AG10803 (cell line): Measurements from ENCODE around the gene GPATCH1.
"Not testable (repeated sequence)": the region's sequence is repeated elsewhere in the genome, so short reads cannot be mapped to it uniquely, and the experiment has no call there.

Experiments used
- DNase-seq: peaks from one replicate; pipeline ENCODE4 v3.0.0; 2010; ENCODE audit warnings: low read depth
- H3K4me3 ChIP-seq: 2 replicates; pipeline ENCODE4 v1.5.1; 2011; ENCODE audit warnings: mild to moderate bottlenecking, low read length, control low read depth
- TF ChIP-seq, protein P1 (sequence below): conservative IDR thresholded peaks from 2 replicates; pipeline ENCODE4 v1.5.1; 2011; ENCODE audit warnings: mild to moderate bottlenecking, low read length, control low read depth, inconsistent platforms

Gene GPATCH1

DNA sequence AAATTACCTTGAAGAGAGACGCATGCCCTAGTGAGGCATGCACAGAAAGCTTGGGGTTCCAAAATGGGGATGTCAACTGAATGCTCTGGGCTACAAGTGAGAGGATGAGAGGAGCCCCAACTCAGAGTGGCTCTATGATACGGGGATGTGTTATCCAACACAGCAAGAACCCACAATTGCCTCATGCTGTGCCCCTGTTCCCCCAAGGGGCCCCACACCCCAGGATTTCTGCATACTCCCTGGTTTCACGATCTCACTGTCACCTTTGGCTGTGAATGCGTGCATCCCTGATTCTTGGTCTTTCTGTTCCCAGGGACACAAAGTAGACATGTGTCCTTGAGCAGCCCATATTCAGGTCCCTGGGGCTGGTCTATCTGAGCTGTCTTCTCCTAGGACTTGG, 80.2 kb downstream of the GPATCH1 start:
- DNase-seq = no peak
- no peak overlapping the region for H3K4me3 ChIP-seq
- TF ChIP-seq, protein P1, sequence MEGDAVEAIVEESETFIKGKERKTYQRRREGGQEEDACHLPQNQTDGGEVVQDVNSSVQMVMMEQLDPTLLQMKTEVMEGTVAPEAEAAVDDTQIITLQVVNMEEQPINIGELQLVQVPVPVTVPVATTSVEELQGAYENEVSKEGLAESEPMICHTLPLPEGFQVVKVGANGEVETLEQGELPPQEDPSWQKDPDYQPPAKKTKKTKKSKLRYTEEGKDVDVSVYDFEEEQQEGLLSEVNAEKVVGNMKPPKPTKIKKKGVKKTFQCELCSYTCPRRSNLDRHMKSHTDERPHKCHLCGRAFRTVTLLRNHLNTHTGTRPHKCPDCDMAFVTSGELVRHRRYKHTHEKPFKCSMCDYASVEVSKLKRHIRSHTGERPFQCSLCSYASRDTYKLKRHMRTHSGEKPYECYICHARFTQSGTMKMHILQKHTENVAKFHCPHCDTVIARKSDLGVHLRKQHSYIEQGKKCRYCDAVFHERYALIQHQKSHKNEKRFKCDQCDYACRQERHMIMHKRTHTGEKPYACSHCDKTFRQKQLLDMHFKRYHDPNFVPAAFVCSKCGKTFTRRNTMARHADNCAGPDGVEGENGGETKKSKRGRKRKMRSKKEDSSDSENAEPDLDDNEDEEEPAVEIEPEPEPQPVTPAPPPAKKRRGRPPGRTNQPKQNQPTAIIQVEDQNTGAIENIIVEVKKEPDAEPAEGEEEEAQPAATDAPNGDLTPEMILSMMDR = no peak

DNA sequence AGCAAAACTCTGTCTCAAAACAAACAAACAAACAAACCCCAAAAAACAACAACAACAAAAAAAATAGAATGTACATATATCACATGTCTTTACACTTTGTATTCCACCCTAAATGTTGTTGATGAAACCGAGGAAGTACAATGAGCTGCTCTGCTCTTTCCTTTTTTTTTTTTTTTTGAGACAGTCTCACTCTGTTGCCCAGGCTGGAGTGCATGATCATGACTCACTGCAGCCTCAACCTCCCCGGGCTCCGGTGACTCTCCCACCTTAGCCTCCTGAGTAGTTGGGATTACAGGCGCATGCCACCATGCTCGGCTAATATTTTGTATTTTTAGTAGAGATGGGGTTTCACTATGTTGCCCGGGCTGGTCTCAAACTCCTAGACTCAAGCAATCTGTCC, 82.5 kb downstream of the GPATCH1 start:
- H3K4me3 ChIP-seq = no peak overlapping the region
- no peak for DNase-seq
- TF ChIP-seq, protein P1 = no peak

DNA sequence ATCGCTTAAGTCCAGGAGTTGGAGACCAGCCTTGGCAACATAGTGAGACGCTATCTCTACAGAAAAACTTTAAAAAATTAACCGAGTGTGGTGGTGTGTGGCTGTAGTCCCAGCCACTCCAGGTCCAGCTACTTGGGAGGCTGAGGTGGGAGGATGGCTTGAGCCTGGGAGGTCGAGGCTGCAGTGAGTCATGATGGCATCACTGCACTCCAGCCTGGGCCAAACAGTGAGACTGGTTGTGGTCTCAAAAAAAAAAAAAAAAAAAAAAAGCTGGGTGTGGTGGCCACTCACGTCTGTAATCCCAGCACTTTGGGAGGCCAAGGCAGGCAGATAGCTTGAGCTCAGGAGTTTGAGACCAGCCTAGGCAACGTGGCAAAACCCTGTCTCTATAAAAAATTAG, 85.1 kb downstream of the GPATCH1 start:
- DNase-seq, H3K4me3 ChIP-seq: not testable (repeated sequence)

DNA sequence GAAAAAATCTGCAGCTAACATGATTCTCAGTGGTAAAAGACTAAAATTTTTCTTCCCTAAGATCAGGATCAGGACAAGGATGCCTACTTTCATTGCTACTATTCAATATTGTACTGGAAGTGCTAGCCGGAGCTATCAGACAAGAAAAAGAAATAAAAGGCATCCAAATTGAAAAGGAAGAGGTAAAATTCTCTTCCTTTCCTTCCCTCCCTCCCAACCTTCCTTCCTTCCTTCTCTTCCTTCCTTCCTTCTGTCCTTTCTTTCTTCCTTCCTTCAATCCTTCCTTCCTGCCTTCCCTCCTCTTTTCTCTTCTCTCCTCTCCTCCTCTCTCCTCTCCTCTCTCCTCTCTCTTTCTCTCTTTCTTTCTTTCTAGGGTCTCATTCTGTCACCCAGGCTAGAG, 86.5 kb downstream of the GPATCH1 start:
- no peak for DNase-seq
- TF ChIP-seq, protein P1 = no peak
- no peak overlapping the region for H3K4me3 ChIP-seq

- no peak overlapping the region for H3K4me3 ChIP-seq
- DNase-seq = no peak
- TF ChIP-seq, protein P1 = no peak
Observed at GRCh38 chr19:33168528-33168927, 87.5 kb downstream of the GPATCH1 start.

GRCh38 chr19:33171222-33171795, 90.3 kb downstream of the GPATCH1 start:
- TF ChIP-seq, protein P1 = no peak

GRCh38 chr19:33171916-33172359, 91.0 kb downstream of the GPATCH1 start:
- H3K4me3 ChIP-seq = no peak overlapping the region
- peak; percentile 51 for DNase-seq
- TF ChIP-seq, protein P1 = no peak

More at GRCh38 chr19:33171222-33171795, 90.3 kb downstream of the GPATCH1 start:
- no peak overlapping the region for H3K4me3 ChIP-seq
- DNase-seq = no peak

DNA sequence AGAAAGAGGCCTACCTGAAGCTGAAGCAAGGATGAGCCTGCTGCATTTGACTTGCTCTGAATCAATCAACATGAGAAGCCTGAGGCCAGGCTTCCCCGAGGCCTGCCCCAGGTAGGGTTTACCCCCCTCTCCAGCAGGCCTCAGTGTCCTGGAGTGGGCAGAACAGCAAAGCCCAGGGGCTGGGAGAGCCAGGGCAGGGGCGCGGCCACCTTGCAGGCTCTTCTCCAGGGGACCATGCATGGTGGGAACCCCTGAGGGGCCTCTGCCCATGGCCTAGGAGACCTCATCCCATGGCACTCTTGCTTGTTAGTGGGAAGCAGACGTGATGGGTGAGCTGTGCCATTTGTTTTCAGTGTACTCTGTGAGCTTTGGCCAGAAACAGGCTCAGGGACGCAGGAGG, 93.2 kb downstream of the GPATCH1 start:
- DNase-seq = no peak
- TF ChIP-seq, protein P1 = no peak
- H3K4me3 ChIP-seq = no peak overlapping the region
